HG03103 (cell line): ENCODE data around the gene CSAG3.
"Not testable (repeated sequence)": the region's sequence is repeated elsewhere in the genome, so short reads cannot be mapped to it uniquely, and the experiment has no call there.

Source experiments
- ATAC-seq: cut with Tn5 transposase; IDR thresholded peaks from one replicate; pipeline ENCODE4 v1.9.1; 2021; ENCODE audit warnings: low read depth; ENCODE audit not compliant: unreplicated experiment

Gene CSAG3

DNA sequence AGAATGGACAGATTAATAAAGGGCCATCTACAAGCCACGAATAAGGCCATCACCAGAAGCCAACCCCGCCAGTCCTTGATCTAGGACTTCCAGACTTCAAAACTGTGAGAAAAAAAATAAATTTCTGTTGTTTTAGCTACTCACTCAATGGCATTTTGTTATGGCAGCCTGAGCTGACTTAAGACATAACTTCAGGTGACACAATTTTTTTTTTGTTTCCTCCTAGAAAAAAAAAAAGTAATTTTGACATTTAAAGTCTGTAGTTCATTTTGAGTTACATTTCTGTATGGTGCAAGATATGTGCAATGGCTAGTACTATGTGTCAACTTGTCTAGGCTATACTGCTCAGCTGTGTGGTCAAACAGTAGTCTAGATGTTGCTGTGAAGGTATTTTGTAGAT is at the start of gene CSAG3:
Gene CSAG3 (plus strand): TSS at position 301 of the 400 bp plus-strand sequence.
- not testable (repeated sequence) for ATAC-seq

DNA sequence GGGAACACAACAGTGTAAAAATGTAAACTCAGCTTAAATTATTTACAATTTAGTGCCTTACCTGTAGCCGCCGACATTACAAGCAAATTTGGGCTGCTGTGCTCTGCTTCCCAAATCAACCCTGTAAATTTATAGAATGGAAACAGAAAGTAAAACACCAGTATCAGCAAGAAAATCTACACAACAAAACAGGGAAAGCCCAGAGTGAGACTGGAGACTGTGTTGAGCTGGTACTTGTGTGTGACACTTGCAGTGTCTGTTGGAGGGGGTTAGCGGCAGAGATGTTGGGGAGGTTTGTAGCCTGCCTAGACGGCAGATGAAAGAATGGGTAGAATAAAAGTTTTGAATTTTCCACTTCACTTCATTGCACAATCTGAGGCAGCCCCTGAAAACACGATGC is 45.8 kb upstream of the CSAG3 start:
- ATAC-seq = not testable (repeated sequence)

DNA sequence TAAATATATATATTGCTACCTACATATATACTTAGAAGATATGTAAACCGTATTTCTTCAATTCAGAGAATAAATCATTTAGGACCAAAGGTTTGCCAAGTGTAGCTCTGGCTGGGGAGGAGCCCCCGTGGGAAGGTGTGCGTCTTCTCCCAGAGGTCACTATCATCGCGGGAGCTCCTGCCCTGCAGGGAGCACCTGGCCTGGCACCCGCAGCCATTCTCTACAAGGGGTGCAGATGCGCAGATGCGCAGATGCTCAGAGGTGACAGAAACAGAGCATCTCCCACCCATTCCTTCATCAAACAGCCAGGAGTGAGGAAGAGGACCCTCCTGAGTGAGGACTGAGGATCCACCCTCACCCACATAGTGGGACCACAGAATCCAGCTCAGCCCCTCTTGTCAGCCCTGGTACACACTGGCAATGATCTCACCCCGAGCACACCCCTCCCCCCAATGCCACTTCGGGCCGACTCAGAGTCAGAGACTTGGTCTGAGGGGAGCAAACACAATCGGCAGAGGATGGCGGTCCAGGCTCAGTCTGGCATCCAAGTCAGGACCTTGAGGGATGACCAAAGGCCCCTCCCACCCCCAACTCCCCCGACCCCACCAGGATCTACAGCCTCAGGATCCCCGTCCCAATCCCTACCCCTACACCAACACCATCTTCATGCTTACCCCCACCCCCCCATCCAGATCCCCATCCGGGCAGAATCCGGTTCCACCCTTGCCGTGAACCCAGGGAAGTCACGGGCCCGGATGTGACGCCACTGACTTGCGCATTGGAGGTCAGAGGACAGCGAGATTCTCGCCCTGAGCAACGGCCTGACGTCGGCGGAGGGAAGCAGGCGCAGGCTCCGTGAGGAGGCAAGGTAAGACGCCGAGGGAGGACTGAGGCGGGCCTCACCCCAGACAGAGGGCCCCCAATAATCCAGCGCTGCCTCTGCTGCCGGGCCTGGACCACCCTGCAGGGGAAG is 44.9 kb upstream of the CSAG3 start, which contains the start of gene MAGEA2B:
Gene MAGEA2B (plus strand): TSS at position 814 of the 973 bp plus-strand sequence. CDS start 2,479 bp downstream, outside the sequence.
- not testable (repeated sequence) for ATAC-seq

DNA sequence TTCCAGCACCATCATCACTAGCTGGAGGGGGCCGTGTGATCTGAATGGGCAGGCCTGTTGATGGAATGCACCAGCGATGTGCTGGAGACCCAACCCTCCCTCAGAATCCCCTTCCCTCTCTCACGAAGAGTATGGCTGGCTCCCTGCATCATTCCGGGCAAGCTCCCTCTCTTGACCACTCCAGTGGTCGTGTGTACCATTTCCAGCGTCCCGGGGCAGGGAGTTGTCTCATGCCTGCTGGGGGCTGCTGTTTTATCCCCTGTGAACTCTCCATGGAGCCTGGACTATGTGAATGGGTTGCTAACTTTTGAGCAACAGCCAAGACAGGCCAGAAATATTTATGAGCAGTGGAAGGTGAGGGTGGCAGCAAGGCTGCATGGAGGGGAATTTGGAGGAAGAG is 33.6 kb upstream of the CSAG3 start:
- ATAC-seq = no peak

GRCh38 chrX:152733261-152733975 is 25.6 kb upstream of the CSAG3 start, which contains the start of the genes CSAG1 and MAGEA12:
TSS of gene CSAG1 (minus strand) at chrX:152733721. CDS start at chrX:152732460, 1,261 bp downstream.
TSS of gene MAGEA12 (plus strand) at chrX:152733757. CDS start at chrX:152736162, 2,405 bp downstream.
- no peak for ATAC-seq

GRCh38 chrX:152734143-152734858 is 24.7 kb upstream of the CSAG3 start:
- ATAC-seq = not testable (repeated sequence)

GRCh38 chrX:152735101-152735500 is 23.9 kb upstream of the CSAG3 start:
- no peak for ATAC-seq

DNA sequence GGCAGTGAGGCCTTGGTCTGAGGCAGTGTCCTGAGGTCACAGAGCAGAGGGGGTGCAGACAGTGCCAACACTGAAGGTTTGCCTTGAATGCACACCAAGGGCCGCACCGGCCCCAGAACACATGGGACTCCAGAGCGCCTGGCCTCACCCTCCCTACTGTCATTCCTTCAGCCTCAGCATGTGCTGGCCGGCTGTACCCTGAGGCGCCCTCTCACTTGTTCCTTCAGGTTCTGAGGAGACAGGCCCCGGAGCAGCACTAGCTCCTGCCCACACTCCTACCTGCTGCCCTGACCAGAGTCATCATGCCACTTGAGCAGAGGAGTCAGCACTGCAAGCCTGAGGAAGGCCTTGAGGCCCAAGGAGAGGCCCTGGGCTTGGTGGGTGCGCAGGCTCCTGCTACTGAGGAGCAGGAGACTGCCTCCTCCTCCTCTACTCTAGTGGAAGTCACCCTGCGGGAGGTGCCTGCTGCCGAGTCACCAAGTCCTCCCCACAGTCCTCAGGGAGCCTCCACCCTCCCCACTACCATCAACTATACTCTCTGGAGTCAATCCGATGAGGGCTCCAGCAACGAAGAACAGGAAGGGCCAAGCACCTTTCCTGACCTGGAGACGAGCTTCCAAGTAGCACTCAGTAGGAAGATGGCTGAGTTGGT is 23.0 kb upstream of the CSAG3 start:
- ATAC-seq = no peak

DNA sequence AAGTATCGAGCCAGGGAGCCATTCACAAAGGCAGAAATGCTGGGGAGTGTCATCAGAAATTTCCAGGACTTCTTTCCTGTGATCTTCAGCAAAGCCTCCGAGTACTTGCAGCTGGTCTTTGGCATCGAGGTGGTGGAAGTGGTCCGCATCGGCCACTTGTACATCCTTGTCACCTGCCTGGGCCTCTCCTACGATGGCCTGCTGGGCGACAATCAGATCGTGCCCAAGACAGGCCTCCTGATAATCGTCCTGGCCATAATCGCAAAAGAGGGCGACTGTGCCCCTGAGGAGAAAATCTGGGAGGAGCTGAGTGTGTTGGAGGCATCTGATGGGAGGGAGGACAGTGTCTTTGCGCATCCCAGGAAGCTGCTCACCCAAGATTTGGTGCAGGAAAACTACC is 22.5 kb upstream of the CSAG3 start:
- ATAC-seq = not testable (repeated sequence)

GRCh38 chrX:152738560-152738959 is 20.5 kb upstream of the CSAG3 start:
- ATAC-seq = no peak

GRCh38 chrX:152753686-152754650 is 5.0 kb upstream of the CSAG3 start, which contains the start of gene MAGEA2:
TSS of gene MAGEA2 (minus strand) at chrX:152753842. CDS start at chrX:152751363, 2,479 bp downstream.
- not testable (repeated sequence) for ATAC-seq

- ATAC-seq = not testable (repeated sequence)
These were observed 4.1 kb upstream of the CSAG3 start for GRCh38 chrX:152754871-152755270.

DNA sequence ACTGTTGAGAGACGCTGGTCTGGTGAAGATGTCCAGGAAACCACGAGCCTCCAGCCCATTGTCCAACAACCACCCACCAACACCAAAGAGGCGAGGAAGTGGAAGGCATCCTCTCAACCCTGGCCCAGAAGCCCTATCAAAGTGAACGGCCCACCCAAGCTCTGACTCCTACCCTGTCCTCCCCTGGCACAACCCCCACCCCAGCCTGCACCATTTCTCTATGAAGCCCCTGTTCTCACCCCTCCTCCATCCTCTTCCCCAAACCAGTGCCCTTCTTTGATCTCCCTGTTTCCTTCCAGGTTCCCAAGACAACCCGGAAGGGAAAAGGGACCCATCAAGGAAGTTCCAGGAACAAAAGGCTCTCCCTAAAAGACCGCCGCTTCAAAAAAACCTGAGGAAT is 526 bp downstream of the CSAG3 start:
- not testable (repeated sequence) for ATAC-seq

- not testable (repeated sequence) for ATAC-seq
These were observed 2.6 kb downstream of the CSAG3 start for GRCh38 chrX:152761582-152761981.

- not testable (repeated sequence) for ATAC-seq
These were observed 7.5 kb downstream of the CSAG3 start for GRCh38 chrX:152766562-152766961.

GRCh38 chrX:152769549-152770289 is 10.7 kb downstream of the CSAG3 start, which contains the start of gene MAGEA6:
TSS of gene MAGEA6 (minus strand) at chrX:152769689. CDS start at chrX:152767650, 2,039 bp downstream.
- ATAC-seq = not testable (repeated sequence)

DNA sequence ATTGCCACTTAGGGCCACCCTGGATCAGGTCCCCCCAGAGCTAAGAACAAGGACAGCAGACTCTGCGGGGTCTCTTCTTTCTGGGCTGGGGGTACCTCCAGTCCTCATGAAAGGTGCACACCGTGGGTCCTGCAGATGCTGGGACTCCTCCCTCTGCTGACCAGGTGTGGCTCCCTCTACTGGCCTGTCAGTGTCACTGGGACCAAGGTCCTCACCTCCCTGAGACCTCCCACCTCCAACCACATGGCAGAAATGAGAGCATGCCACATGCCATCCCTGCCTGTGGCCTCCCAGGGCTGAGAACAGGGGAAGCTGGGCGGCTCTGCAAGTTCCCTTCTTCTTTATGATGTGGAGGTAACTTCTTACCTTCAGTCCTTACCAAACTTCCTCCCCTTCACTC is 28.0 kb downstream of the CSAG3 start:
- ATAC-seq = peak; percentile 95

DNA sequence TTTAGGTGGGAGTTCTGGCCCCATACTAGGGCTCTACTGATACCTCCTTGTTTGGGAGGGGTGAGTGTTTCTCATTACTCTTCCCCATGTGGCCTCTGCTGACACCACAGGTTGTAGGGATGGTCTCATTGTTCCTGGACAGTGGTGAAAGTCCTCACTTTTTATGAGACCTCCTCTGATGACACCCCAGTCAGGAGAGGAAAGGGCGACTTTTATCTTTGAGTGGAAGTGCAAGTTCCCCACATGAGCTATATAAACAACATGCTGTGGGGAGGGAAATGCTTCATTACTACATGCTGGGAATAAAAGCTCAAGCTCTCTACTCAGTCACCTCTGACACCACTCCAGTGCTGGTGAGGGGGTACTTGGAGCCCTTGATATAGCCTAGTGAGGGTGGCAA is 39.9 kb downstream of the CSAG3 start:
- no peak for ATAC-seq
